Cardiac muscle cell (in vitro differentiated cells and primary cell): ENCODE data around the gene TBC1D22B. TPM values are rescaled to one million over a fixed set of nuclear protein-coding genes. Genes with fewer than 3 reads are reported as not detected.

Experiments
- DNase-seq, 2 donors: peaks; one replicate each; pipeline versions ENCODE4 v3.0.0 to v3.0.0-alpha.2; 2010 to 2017; ENCODE audit warnings: low read depth in 1 of 2, low spot score in 1 of 2
- H3K27ac ChIP-seq: fragments of 200-600 bp; sonication (generic); 2 replicates; pipeline ENCODE4 v1.5.1; 2016
- H3K27me3 ChIP-seq: fragments of 200-600 bp; sonication (generic); 2 replicates; pipeline ENCODE4 v1.6.0; 2016; ENCODE audit warnings: control low read depth
- H3K36me3 ChIP-seq: fragments of 200-600 bp; sonication (generic); 2 replicates; pipeline ENCODE4 v1.5.1; 2016; ENCODE audit warnings: control low read depth
- H3K4me1 ChIP-seq: fragments of 200-600 bp; sonication (generic); 2 replicates; pipeline ENCODE4 v1.8.1; 2017; ENCODE audit warnings: low read depth, mild to moderate bottlenecking, mixed run types
- H3K4me3 ChIP-seq: fragments of 200-600 bp; sonication (generic); 2 replicates; pipeline ENCODE4 v1.5.1; 2016; ENCODE audit warnings: mild to moderate bottlenecking
- H3K9me3 ChIP-seq: fragments of 200-600 bp; sonication (generic); 2 replicates; pipeline ENCODE4 v1.5.1; 2017; ENCODE audit warnings: low read depth, mild to moderate bottlenecking, control low read depth
- CTCF ChIP-seq: IDR thresholded peaks from 2 replicates; pipeline ENCODE4 v1.5.1; 2012; ENCODE audit warnings: low read depth, mild to moderate bottlenecking, low read length
- polyA plus RNA-seq: library from polyadenylated mRNA; unstranded; fragments of >200 nt; fragmentation: Nextera tagmentation; extraction: Ambion mirVana; gene quantifications from 2 replicates; pipeline ENCODE4 v1.2.1, GENCODE V29; 2016
- total RNA-seq: library from RNA; depleted of rRNA; stranded (reverse); fragments of >200 nt; gene quantifications from 2 replicates; pipeline ENCODE4 v1.2.3, GENCODE V29; 2016

The TBC1D22B gene
- total and polyA plus RNA-seq, 2 experiments from 2014 or later, result 12.8 to 13.3 TPM

- DNase-seq, result no peak
- no peak for TF ChIP-seq CTCF
Observed at GRCh38 chr6:37233541-37233940, 24.0 kb upstream of the TBC1D22B start.

GRCh38 chr6:37236921-37237320, 20.7 kb upstream of the TBC1D22B start:
- no peak for DNase-seq
- Histone ChIP-seq H3K4me1 (peaks cover 5% of the 10 kb centered on the region), H3K27me3 (no peaks in the 10 kb centered on the region), H3K4me3 (no peak overlapping the region), H3K9me3 (no peaks in the 10 kb centered on the region), H3K27ac (no peak overlapping the region), H3K36me3 (no peaks in the 10 kb centered on the region)
- TF ChIP-seq CTCF, result no peak

More at GRCh38 chr6:37233541-37233940, 24.0 kb upstream of the TBC1D22B start:
- Histone ChIP-seq H3K27me3 (no peaks in the 10 kb centered on the region), H3K36me3 (no peaks in the 10 kb centered on the region), H3K4me1 (no peaks in the 10 kb centered on the region), H3K4me3 (no peak overlapping the region), H3K9me3 (no peaks in the 10 kb centered on the region), H3K27ac (no peak overlapping the region)

- no peak overlapping the region for H3K27ac ChIP-seq
- H3K4me3 ChIP-seq, result no peak overlapping the region
- no peak for DNase-seq
- H3K9me3 ChIP-seq, result no peaks in the 10 kb centered on the region
- no peaks in the 10 kb centered on the region for H3K27me3 ChIP-seq
- no peaks in the 10 kb centered on the region for H3K36me3 ChIP-seq
- no peak for TF ChIP-seq CTCF
- H3K4me1 ChIP-seq, result peaks cover 5% of the 10 kb centered on the region
Observed at GRCh38 chr6:37237789-37238188, 19.8 kb upstream of the TBC1D22B start.

- no peak for DNase-seq
- Histone ChIP-seq H3K4me1 (peaks cover 5% of the 10 kb centered on the region), H3K36me3 (no peaks in the 10 kb centered on the region), H3K27ac (no peak overlapping the region), H3K9me3 (no peaks in the 10 kb centered on the region), H3K27me3 (no peaks in the 10 kb centered on the region), H3K4me3 (no peak overlapping the region)
- TF ChIP-seq CTCF, result no peak
Observed at GRCh38 chr6:37238381-37238780, 19.2 kb upstream of the TBC1D22B start.

- Histone ChIP-seq H3K4me3 (no peak overlapping the region), H3K27me3 (no peaks in the 10 kb centered on the region), H3K4me1 (peaks cover 5% of the 10 kb centered on the region), H3K9me3 (no peaks in the 10 kb centered on the region), H3K36me3 (no peaks in the 10 kb centered on the region), H3K27ac (peak overlapping the region; percentile 61)
- DNase-seq, result peak in 1 of 2 donors; percentile 82
- TF ChIP-seq CTCF, result no peak
Observed at GRCh38 chr6:37239526-37239925, 18.0 kb upstream of the TBC1D22B start.
